Left lung (tissue), 10 donors: ENCODE results near the gene PLCL1. TPM values are rescaled to one million over a fixed set of nuclear protein-coding genes. Genes with fewer than 3 reads are reported as not detected.
A peak's percentile ranks its signal among the peaks of the same experiment; 100 is the strongest.

Experiments
- ATAC-seq: fragments of 200-7000 bp; cut with Tn5 transposase; one replicate; pipeline ENCODE4 v1.9.1; 2020; ENCODE audit warnings: moderate library complexity
- DNase-seq, 4 donors: peaks; one replicate each; pipeline ENCODE4 v3.0.0-alpha.2; 2013 to 2020
- H3K27ac ChIP-seq, 2 donors: fragments of 200-600 bp; sonication (generic) in 1 of 2; one replicate each; pipeline versions ENCODE4 v1.5.0 to v1.8.0; 2020 to 2021
- H3K27me3 ChIP-seq, 2 donors: fragments of 200-600 bp; sonication (generic) in 1 of 2; one replicate each; pipeline versions ENCODE4 v1.5.0 to v1.8.0; 2020 to 2021
- H3K36me3 ChIP-seq, 2 donors: fragments of 200-600 bp; sonication (generic) in 1 of 2; one replicate each; pipeline versions ENCODE4 v1.5.0 to v1.8.0; 2020 to 2021
- H3K4me1 ChIP-seq, 2 donors: fragments of 200-600 bp; one replicate each; pipeline ENCODE4 v1.8.0; 2021
- H3K4me3 ChIP-seq, 2 donors: fragments of 200-600 bp; sonication (generic) in 1 of 2; one replicate each; pipeline versions ENCODE4 v1.5.0 to v1.8.0; 2020 to 2021; ENCODE audit warnings: mild to moderate bottlenecking in 1 of 2
- H3K9me3 ChIP-seq, 2 donors: fragments of 200-600 bp; sonication (generic) in 1 of 2; one replicate each; pipeline versions ENCODE4 v1.5.0 to v1.8.0; 2020 to 2021
- CTCF ChIP-seq, 2 donors: fragments of 200-600 bp; sonication (generic) in 1 of 2; IDR thresholded peaks; one replicate each; pipeline versions ENCODE4 v1.5.0 to v1.8.0; 2021; ENCODE audit warnings: antibody characterized with exemption in 2 of 2
- intact Hi-C, 2 donors: fragments of 100-400 bp; cut with DNase I; formaldehyde crosslinking; loops; one replicate each; pipeline versions ENCODE4 v1.11.2 to v1.14.2; 2022
- polyA plus RNA-seq, 6 donors: library from polyadenylated mRNA; unstranded; fragments of 120-200 nt; gene quantifications; one replicate each; pipeline ENCODE4 v1.2.1, GENCODE V29; 2013; ENCODE audit not compliant: insufficient read length in 6 of 6
- total RNA-seq, 2 donors: library from RNA; stranded (reverse); fragmentation: NEBNext Ultra II Directional; extraction: Animal tissue kit (Norgen Biotek cat#: 25700); gene quantifications; one replicate each; pipeline ENCODE4 v1.2.1, GENCODE V29; 2021
- donor health status: DM: no; HTN: yes; CAD: no.
- donor health status: DM: no; HTN: no; CAD: no.

The PLCL1 gene
- total and polyA plus RNA-seq, 8 donors = 3.4 to 15.3 (median 10.3) TPM

- peak overlapping the region in 1 of 2 donors; percentile 87 for H3K27ac ChIP-seq
- no peaks in the 10 kb centered on the region for H3K36me3 ChIP-seq
- intact Hi-C loops = no loop called here
- no peak overlapping the region for H3K4me3 ChIP-seq
- ATAC-seq (peak; percentile 26), DNase-seq (no peak)
- no peak for TF ChIP-seq CTCF (IDR thresholded peaks at IDR 0.05)
- H3K27me3 ChIP-seq = no peaks in the 10 kb centered on the region
- peaks cover 0 to 10% of the 10 kb centered on the region in 2 donors for H3K4me1 ChIP-seq
- H3K9me3 ChIP-seq = no peaks in the 10 kb centered on the region
Measured at GRCh38 chr2:197888321-197888720, 83.9 kb downstream of the PLCL1 start.

- intact Hi-C loops = no loop called here
- ATAC-seq (peak; percentile 69), DNase-seq (no peak)
- no peak for TF ChIP-seq CTCF (IDR thresholded peaks at IDR 0.05)
- Histone ChIP-seq H3K9me3 (no peaks in the 10 kb centered on the region), H3K4me1 (peaks cover 0 to 12% of the 10 kb centered on the region in 2 donors), H3K36me3 (no peaks in the 10 kb centered on the region), H3K27ac (peak overlapping the region; percentile 21 to 87), H3K4me3 (no peak overlapping the region), H3K27me3 (no peaks in the 10 kb centered on the region)
Measured at GRCh38 chr2:197889041-197889440, 84.6 kb downstream of the PLCL1 start.

DNA sequence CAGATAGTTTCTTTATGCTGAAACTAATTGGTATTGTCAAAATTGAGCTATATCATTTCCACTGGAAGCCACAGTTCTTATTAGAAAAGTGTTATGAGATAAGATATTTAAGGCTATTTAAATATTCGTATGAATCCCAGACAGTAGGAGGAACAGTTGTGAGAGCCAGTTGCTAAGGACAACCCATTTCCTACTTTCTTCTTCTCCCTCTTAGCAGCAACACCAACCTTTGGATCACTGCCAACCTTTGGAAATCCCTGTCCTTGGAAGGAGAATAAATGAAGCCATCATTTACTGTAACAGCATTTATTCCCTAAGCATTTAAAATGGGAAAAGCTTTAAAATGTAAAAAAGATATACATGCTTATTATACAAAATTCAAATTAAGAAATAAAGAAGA lies 85.8 kb downstream of the PLCL1 start:
- no peaks in the 10 kb centered on the region for H3K9me3 ChIP-seq
- no peaks in the 10 kb centered on the region for H3K36me3 ChIP-seq
- H3K27me3 ChIP-seq = no peaks in the 10 kb centered on the region
- peak overlapping the region in 1 of 2 donors; percentile 87 for H3K27ac ChIP-seq
- ATAC-seq (no peak), DNase-seq (peak in 1 of 4 donors; percentile 38)
- intact Hi-C loops = no loop called here
- H3K4me3 ChIP-seq = no peak overlapping the region
- no peak for TF ChIP-seq CTCF (IDR thresholded peaks at IDR 0.05)
- peaks cover 0 to 20% of the 10 kb centered on the region in 2 donors for H3K4me1 ChIP-seq

GRCh38 chr2:197891897-197892442 lies 87.6 kb downstream of the PLCL1 start:
- H3K9me3 ChIP-seq = no peaks in the 10 kb centered on the region
- TF ChIP-seq CTCF (IDR thresholded peaks at IDR 0.05) = no peak
- peaks cover 0 to 20% of the 10 kb centered on the region in 2 donors for H3K4me1 ChIP-seq
- intact Hi-C loops = no loop called here
- H3K4me3 ChIP-seq = no peak overlapping the region
- DNase-seq = no peak
- no peak overlapping the region for H3K27ac ChIP-seq
- H3K36me3 ChIP-seq = no peaks in the 10 kb centered on the region
- peak; percentile 59 for ATAC-seq
- no peaks in the 10 kb centered on the region for H3K27me3 ChIP-seq

DNA sequence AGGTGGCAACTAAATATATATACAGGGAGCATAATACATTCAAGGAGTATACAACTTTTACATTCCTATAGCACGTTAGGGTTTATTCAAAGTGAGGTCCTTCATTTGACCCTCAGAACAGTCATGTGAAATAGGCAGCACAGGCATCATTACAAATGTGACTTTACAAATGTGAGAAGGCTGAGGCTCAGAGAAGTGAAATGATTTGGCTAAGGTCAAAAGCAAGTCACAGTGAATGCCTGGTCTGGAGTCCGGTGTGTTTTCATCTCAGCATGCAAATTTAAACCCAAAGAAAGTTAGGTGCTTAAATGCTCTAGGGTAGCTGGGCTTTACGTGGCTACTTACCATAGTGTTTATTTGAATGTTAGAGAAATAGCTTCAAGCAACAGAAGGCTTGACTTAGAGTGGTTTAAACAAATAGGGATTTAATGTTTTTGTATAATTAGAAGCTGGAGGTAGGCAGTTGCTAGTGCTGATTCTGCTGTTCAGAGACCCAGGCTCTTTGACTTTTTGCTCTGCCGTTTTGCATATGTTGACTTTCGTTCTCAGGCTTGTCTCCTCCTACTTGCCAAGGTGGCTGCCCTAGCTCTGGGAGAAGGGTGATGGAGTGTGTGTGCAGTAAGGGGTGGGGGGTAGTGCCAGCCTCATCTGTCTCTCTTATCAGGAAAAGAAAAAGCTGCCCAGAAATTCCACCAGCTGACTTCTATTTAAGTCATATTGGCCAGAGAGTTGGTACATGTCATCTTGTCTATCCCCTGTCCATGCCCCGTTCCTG lies 89.2 kb downstream of the PLCL1 start:
- H3K27ac ChIP-seq = no peak overlapping the region
- peaks cover 0 to 16% of the 10 kb centered on the region in 2 donors for H3K4me1 ChIP-seq
- no peak for TF ChIP-seq CTCF (IDR thresholded peaks at IDR 0.05)
- no peak for DNase-seq
- peak; percentile 46 for ATAC-seq
- no peaks in the 10 kb centered on the region for H3K27me3 ChIP-seq
- no peaks in the 10 kb centered on the region for H3K36me3 ChIP-seq
- H3K4me3 ChIP-seq = no peak overlapping the region
- intact Hi-C loops = no loop called here
- no peaks in the 10 kb centered on the region for H3K9me3 ChIP-seq
